SHP77 (cell line): ENCODE data around the gene SULT1E1.

Experiments used
- DNase-seq, 2 experiments: peaks; one replicate each; lab custom pipeline; 2025; lab: John Stamatoyannopoulos, UW

The SULT1E1 gene

GRCh38 chr4:69793732-69794131 is 66.2 kb downstream of the SULT1E1 start:
- no peak for DNase-seq
